Liver (tissue), 3 donors: ENCODE results near the gene ZFYVE9.

Source experiments
- EGR1 ChIP-seq, 2 donors: IDR thresholded peaks; 2 replicates each; pipeline ENCODE4 v1.6.1; 2016 to 2018; ENCODE audit warnings: antibody characterized with exemption in 2 of 2, low read depth in 2 of 2
- ZBTB33 ChIP-seq: IDR thresholded peaks from 2 replicates; pipeline ENCODE4 v1.6.1; 2016; ENCODE audit warnings: antibody characterized with exemption
- TF ChIP-seq, protein P1 (sequence below): fragments of 150-350 bp; IDR thresholded peaks from 2 replicates; pipeline ENCODE4 v1.5.1; 2017; ENCODE audit warnings: improper control_type of control experiment, low read depth, low read length; ENCODE audit not compliant: missing input control
- TF ChIP-seq, protein P2 (sequence below): IDR thresholded peaks from 2 replicates; pipeline ENCODE4 v1.6.1; 2016; ENCODE audit warnings: antibody characterized with exemption
- donor health status: healthy.
- donor health status: healthy.

DNA sequence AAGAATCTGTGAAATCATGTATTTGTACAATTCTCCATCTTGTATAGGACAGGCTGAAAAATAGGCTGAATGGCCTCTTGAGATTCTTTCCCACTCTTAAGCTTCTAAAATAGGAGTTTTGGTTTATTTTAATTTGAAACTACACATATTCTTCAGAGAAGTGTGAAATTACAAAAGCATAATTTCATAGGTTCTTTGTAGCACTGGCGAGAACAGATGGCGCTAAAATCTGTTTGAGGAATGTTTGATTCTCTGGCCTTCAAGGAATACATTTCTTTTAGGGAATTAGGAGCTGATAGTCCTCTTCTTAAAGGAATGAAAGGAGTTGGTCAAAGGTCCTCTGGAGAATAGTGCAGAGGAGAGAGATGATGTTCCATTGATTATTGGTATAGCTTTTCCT lies 179.2 kb downstream of the ZFYVE9 start:
- TF ChIP-seq, protein P1, sequence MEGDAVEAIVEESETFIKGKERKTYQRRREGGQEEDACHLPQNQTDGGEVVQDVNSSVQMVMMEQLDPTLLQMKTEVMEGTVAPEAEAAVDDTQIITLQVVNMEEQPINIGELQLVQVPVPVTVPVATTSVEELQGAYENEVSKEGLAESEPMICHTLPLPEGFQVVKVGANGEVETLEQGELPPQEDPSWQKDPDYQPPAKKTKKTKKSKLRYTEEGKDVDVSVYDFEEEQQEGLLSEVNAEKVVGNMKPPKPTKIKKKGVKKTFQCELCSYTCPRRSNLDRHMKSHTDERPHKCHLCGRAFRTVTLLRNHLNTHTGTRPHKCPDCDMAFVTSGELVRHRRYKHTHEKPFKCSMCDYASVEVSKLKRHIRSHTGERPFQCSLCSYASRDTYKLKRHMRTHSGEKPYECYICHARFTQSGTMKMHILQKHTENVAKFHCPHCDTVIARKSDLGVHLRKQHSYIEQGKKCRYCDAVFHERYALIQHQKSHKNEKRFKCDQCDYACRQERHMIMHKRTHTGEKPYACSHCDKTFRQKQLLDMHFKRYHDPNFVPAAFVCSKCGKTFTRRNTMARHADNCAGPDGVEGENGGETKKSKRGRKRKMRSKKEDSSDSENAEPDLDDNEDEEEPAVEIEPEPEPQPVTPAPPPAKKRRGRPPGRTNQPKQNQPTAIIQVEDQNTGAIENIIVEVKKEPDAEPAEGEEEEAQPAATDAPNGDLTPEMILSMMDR, result no peak
- TF ChIP-seq EGR1 (IDR thresholded peaks at IDR 0.05; ENCODE audit: low read depth in 2 of 2) (no peak), ZBTB33 (no peak)
- TF ChIP-seq, protein P2, sequence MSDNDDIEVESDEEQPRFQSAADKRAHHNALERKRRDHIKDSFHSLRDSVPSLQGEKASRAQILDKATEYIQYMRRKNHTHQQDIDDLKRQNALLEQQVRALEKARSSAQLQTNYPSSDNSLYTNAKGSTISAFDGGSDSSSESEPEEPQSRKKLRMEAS, result no peak
